ENCODE measurements around the gene DOC2B.

DNA sequence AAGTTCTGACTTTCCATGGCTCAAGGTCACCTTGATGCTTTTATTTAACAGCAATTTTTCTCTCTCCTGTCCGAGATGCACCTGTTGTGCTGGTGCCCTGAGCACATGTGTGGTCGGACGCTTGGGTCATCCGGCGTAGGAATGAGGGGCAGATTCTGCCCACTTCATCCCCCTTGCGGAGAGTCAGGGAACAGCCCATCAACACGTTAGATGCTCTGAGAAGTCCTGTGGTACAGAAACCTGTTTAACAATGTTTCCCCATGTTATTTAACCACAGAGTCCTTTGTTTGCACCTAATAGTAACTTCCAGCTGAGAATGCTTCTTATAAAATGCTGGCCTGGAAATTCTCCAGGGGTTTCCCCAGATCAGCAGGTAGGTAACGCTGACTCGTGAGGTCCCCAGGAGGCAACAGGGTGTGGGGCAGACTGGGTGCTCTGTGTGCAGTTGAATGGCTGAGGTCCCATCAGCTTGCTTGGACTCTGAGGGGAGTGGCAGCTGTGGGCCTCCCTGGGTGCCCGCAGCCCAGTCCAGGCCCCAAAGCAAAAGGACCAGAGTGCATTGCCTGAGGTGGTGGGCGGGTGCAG, 17.8 kb downstream of the DOC2B start:
- TF ChIP-seq CHD2 (IDR thresholded peaks at IDR 0.05; ENCODE audit: low read length, partially characterized antibody) (no peak), GATA2 (CRISPR knock-in tag; IDR thresholded peaks at IDR 0.05) (no peak), RCOR1 (IDR thresholded peaks at IDR 0.05; ENCODE audit: low read length) (no peak), EZH2phosphoT487 (IDR thresholded peaks at IDR 0.05; ENCODE audit: borderline replicate concordance, low read depth) (no peak), FOXJ3 (CRISPR knock-in tag; IDR thresholded peaks at IDR 0.05) (no peak)
- TF ChIP-seq, protein P1, sequence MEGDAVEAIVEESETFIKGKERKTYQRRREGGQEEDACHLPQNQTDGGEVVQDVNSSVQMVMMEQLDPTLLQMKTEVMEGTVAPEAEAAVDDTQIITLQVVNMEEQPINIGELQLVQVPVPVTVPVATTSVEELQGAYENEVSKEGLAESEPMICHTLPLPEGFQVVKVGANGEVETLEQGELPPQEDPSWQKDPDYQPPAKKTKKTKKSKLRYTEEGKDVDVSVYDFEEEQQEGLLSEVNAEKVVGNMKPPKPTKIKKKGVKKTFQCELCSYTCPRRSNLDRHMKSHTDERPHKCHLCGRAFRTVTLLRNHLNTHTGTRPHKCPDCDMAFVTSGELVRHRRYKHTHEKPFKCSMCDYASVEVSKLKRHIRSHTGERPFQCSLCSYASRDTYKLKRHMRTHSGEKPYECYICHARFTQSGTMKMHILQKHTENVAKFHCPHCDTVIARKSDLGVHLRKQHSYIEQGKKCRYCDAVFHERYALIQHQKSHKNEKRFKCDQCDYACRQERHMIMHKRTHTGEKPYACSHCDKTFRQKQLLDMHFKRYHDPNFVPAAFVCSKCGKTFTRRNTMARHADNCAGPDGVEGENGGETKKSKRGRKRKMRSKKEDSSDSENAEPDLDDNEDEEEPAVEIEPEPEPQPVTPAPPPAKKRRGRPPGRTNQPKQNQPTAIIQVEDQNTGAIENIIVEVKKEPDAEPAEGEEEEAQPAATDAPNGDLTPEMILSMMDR (IDR thresholded peaks at IDR 0.05): no peak
